ENCODE data around the gene PLCD1.

DNA sequence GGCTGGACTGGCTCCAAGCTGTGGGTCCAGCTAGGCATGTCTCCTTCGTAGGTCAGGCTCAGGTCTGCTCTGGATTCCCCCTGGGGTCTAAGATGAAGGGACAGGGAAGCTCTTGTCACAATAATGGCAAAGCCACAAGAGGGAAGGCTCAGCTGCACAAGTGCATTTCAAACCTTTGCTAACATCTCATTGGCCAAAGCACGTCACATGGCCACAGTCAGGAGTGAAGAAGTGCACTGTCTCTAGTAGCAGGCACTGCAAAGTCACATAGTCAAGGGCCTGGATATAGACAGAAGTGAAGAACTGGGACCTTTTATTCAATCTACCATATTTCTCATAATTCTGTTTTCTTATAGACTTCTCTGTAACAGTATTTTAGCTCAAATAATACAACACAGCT, 29.7 kb upstream of the PLCD1 start:
- TF ChIP-seq, protein P1, sequence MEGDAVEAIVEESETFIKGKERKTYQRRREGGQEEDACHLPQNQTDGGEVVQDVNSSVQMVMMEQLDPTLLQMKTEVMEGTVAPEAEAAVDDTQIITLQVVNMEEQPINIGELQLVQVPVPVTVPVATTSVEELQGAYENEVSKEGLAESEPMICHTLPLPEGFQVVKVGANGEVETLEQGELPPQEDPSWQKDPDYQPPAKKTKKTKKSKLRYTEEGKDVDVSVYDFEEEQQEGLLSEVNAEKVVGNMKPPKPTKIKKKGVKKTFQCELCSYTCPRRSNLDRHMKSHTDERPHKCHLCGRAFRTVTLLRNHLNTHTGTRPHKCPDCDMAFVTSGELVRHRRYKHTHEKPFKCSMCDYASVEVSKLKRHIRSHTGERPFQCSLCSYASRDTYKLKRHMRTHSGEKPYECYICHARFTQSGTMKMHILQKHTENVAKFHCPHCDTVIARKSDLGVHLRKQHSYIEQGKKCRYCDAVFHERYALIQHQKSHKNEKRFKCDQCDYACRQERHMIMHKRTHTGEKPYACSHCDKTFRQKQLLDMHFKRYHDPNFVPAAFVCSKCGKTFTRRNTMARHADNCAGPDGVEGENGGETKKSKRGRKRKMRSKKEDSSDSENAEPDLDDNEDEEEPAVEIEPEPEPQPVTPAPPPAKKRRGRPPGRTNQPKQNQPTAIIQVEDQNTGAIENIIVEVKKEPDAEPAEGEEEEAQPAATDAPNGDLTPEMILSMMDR (IDR thresholded peaks at IDR 0.05): no peak
- no peak for TF ChIP-seq POLR2A (IDR thresholded peaks at IDR 0.05)

All from body of pancreas (tissue), 4 donors.